Endothelial cell (in vitro differentiated cells): ENCODE measurements around the gene PNPLA1. TPM values are rescaled to one million over a fixed set of nuclear protein-coding genes. Genes with fewer than 3 reads are reported as not detected.

Experiments used
- DNase-seq: peaks from one replicate; pipeline ENCODE4 v3.0.0; 2021; ENCODE audit warnings: low spot score
- H3K27ac Mint-ChIP-seq: one replicate; pipeline ENCODE4 v1.8.0; 2021; ENCODE audit warnings: mixed read lengths, inconsistent platforms; ENCODE audit not compliant: unreplicated experiment
- H3K27me3 Mint-ChIP-seq: one replicate; pipeline ENCODE4 v1.8.0; 2021; ENCODE audit warnings: mild to moderate bottlenecking, moderate library complexity, mixed read lengths, inconsistent platforms; ENCODE audit not compliant: unreplicated experiment
- H3K36me3 Mint-ChIP-seq: one replicate; pipeline ENCODE4 v1.8.0; 2021; ENCODE audit warnings: mild to moderate bottlenecking, low read depth, mixed read lengths, inconsistent platforms; ENCODE audit not compliant: unreplicated experiment
- H3K4me1 Mint-ChIP-seq: one replicate; pipeline ENCODE4 v1.8.0; 2021; ENCODE audit warnings: mild to moderate bottlenecking, mixed read lengths, inconsistent platforms; ENCODE audit not compliant: unreplicated experiment
- H3K4me3 Mint-ChIP-seq: one replicate; pipeline ENCODE4 v1.8.0; 2021; ENCODE audit warnings: mild to moderate bottlenecking, mixed read lengths, inconsistent platforms; ENCODE audit not compliant: unreplicated experiment
- H3K9me3 Mint-ChIP-seq: one replicate; pipeline ENCODE4 v1.8.0; 2021; ENCODE audit warnings: mixed read lengths, inconsistent platforms; ENCODE audit not compliant: unreplicated experiment
- CTCF ChIP-seq: fragments of 200-600 bp; sonication (generic); IDR thresholded peaks from one replicate; pipeline ENCODE4 v1.5.0; 2021; ENCODE audit warnings: antibody characterized with exemption; ENCODE audit not compliant: unreplicated experiment
- total RNA-seq: library from RNA; stranded (reverse); fragmentation: NEBNext Ultra II Directional; extraction: Animal tissue kit (Norgen Biotek cat#: 25700); gene quantifications from one replicate; pipeline ENCODE4 v1.2.1, GENCODE V29; 2021; ENCODE audit not compliant: unreplicated experiment

Gene PNPLA1
- total RNA-seq, 1 donor from 2014 or later = not detected

GRCh38 chr6:36230371-36230770 lies 39.5 kb upstream of the PNPLA1 start:
- Mint-ChIP-seq H3K36me3 (peaks cover 32% of the 10 kb centered on the region), H3K9me3 (no peaks in the 10 kb centered on the region), H3K27me3 (peaks cover 4% of the 10 kb centered on the region), H3K27ac (no peak overlapping the region), H3K4me3 (no peak overlapping the region), H3K4me1 (peaks cover 20% of the 10 kb centered on the region)
- TF ChIP-seq CTCF = no peak
- no peak for DNase-seq

- H3K27me3 Mint-ChIP-seq = peaks cover 7% of the 10 kb centered on the region
- DNase-seq = no peak
- no peak for TF ChIP-seq CTCF
- H3K36me3 Mint-ChIP-seq = peaks cover 34% of the 10 kb centered on the region
- H3K27ac Mint-ChIP-seq = no peak overlapping the region
- peaks cover 17% of the 10 kb centered on the region for H3K4me1 Mint-ChIP-seq
- no peaks in the 10 kb centered on the region for H3K9me3 Mint-ChIP-seq
- no peak overlapping the region for H3K4me3 Mint-ChIP-seq
Measured at GRCh38 chr6:36232172-36232571, 37.7 kb upstream of the PNPLA1 start.

- no peak for DNase-seq
- H3K4me1 Mint-ChIP-seq = peaks cover 8% of the 10 kb centered on the region
- H3K4me3 Mint-ChIP-seq = no peak overlapping the region
- no peak overlapping the region for H3K27ac Mint-ChIP-seq
- peaks cover 25% of the 10 kb centered on the region for H3K36me3 Mint-ChIP-seq
- H3K27me3 Mint-ChIP-seq = peaks cover 4% of the 10 kb centered on the region
- no peak for TF ChIP-seq CTCF
- H3K9me3 Mint-ChIP-seq = no peaks in the 10 kb centered on the region
Measured at GRCh38 chr6:36235309-36235708, 34.6 kb upstream of the PNPLA1 start.

GRCh38 chr6:36235862-36236261 lies 34.0 kb upstream of the PNPLA1 start:
- Mint-ChIP-seq H3K27ac (no peak overlapping the region), H3K9me3 (no peaks in the 10 kb centered on the region), H3K4me3 (no peak overlapping the region), H3K4me1 (peaks cover 7% of the 10 kb centered on the region), H3K27me3 (peaks cover 4% of the 10 kb centered on the region), H3K36me3 (peaks cover 24% of the 10 kb centered on the region)
- DNase-seq = no peak
- no peak for TF ChIP-seq CTCF

GRCh38 chr6:36239774-36240173 lies 30.1 kb upstream of the PNPLA1 start:
- Mint-ChIP-seq H3K27ac (no peak overlapping the region), H3K4me1 (peaks cover 4% of the 10 kb centered on the region), H3K36me3 (peaks cover 4% of the 10 kb centered on the region), H3K4me3 (no peak overlapping the region), H3K27me3 (peaks cover 5% of the 10 kb centered on the region), H3K9me3 (no peaks in the 10 kb centered on the region)
- TF ChIP-seq CTCF = no peak
- no peak for DNase-seq
